ENCODE data around the gene GCC1.

The GCC1 gene

GRCh38 chr7:127585044-127585953 is at the start of gene GCC1:
GCC1 (minus strand) TSS chr7:127585596; CDS start chr7:127585182, 414 bp downstream.
- CTCF ChIA-PET = interaction anchor here (1.0 to 2.5 kb wide), 7 partner anchors 13 to 624 kb away, joined by 3 to 9 read pairs (median 4); no protein-coding TSS in a partner anchor
- peak within 1 kb of the TSS; percentile 81 for H3K4me3 ChIP-seq (ENCODE audit: low read depth, low read length)
- POLR2A ChIA-PET = interaction anchor here (0.9 to 1.0 kb wide), 2 partner anchors 47 to 192 kb away, joined by 3 to 6 read pairs; no protein-coding TSS in a partner anchor
- peak; percentile 21 for DNase-seq (ENCODE audit: low read depth, low spot score)
- TF ChIP-seq CTCF (IDR thresholded peaks at IDR 0.05; ENCODE audit: insufficient read depth, low read length, missing control alignments) = no peak

GRCh38 chr7:127632276-127632910 is 47.0 kb upstream of the GCC1 start:
- no peak overlapping the region for H3K4me3 ChIP-seq (ENCODE audit: low read depth, low read length)
- peak; percentile 92 for DNase-seq (ENCODE audit: low read depth, low spot score)
- ChIA-PET POLR2A (interaction anchor here (1.4 to 1.7 kb wide), 2 partner anchors 9 to 47 kb away, joined by 6 read pairs; partner anchors contain the start of gene GCC1), CTCF (interaction anchor here (0.9 to 1.5 kb wide), 2 partner anchors 11 to 17 kb away, joined by 3 read pairs; no protein-coding TSS in a partner anchor)
- no peak for TF ChIP-seq CTCF (IDR thresholded peaks at IDR 0.05; ENCODE audit: insufficient read depth, low read length, missing control alignments)

- DNase-seq (ENCODE audit: low read depth, low spot score) = no peak
- ChIA-PET CTCF (interaction anchor here (0.9 to 1.3 kb wide), 5 partner anchors 10 to 282 kb away, joined by 3 to 4 read pairs (median 3); no protein-coding TSS in a partner anchor), POLR2A (interaction anchor here (0.6 kb wide), 1 partner anchor 22 kb away, joined by 4 read pairs; no protein-coding TSS in a partner anchor)
- no peak overlapping the region for H3K4me3 ChIP-seq (ENCODE audit: low read depth, low read length)
- TF ChIP-seq CTCF (IDR thresholded peaks at IDR 0.05; ENCODE audit: insufficient read depth, low read length, missing control alignments) = peak; percentile 39
Observed at GRCh38 chr7:127629268-127629854, 44.0 kb upstream of the GCC1 start.

GRCh38 chr7:127628445-127628844 is 43.0 kb upstream of the GCC1 start:
- ChIA-PET POLR2A (no interaction called here), CTCF (interaction anchor here (0.9 to 1.3 kb wide), 4 partner anchors 9 to 281 kb away, joined by 3 to 4 read pairs (median 3); no protein-coding TSS in a partner anchor)
- H3K4me3 ChIP-seq (ENCODE audit: low read depth, low read length) = no peak overlapping the region

GRCh38 chr7:127625331-127625730 is 39.9 kb upstream of the GCC1 start:
- no peak for TF ChIP-seq CTCF (IDR thresholded peaks at IDR 0.05; ENCODE audit: insufficient read depth, low read length, missing control alignments)
- ChIA-PET CTCF (no interaction called here), POLR2A (no interaction called here)
- DNase-seq (ENCODE audit: low read depth, low spot score) = no peak
- no peak overlapping the region for H3K4me3 ChIP-seq (ENCODE audit: low read depth, low read length)

More at GRCh38 chr7:127628445-127628844, 43.0 kb upstream of the GCC1 start:
- no peak for TF ChIP-seq CTCF (IDR thresholded peaks at IDR 0.05; ENCODE audit: insufficient read depth, low read length, missing control alignments)
- no peak for DNase-seq (ENCODE audit: low read depth, low spot score)

All from AG04449 (cell line).